ENCODE data around the gene PIGL. TPM values are rescaled to one million over a fixed set of nuclear protein-coding genes. Genes with fewer than 3 reads are reported as not detected.

PIGL gene
- total and polyA plus RNA-seq, 2 donors (not counting 1 experiment from before 2014, with no cell fraction given): 86.7 to 88.2 TPM

DNA sequence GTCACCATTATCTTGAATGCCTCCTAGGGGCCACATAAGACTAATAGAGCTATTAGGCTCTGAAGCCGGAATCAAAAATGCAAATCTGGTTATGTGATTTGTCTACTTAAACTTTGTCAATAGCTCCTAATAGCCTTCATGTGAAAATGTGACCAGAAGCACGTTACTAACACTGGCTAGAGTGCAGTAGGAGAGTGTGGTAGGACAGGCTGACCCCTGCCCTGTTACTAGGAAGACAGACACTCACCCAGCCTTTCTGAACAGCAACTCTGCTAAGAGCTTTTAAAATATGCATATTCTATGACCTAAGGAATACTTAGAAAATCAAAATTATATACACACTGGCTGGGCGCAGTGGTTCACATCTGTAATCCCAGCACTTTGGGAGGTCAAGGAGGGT lies 110.0 kb downstream of the PIGL start:
- no peaks in the 10 kb centered on the region for H4K20me1 ChIP-seq (ENCODE audit: control insufficient read depth, insufficient read depth, low read length, poor library complexity, severe bottlenecking)
- peaks cover 1 to 22% of the 10 kb centered on the region in 2 experiments for H3K36me3 ChIP-seq (replicated peaks in 1 of 2; ENCODE audit: control extremely low read depth in 1 of 2, control insufficient read depth in 1 of 2, extremely low read depth in 1 of 2, insufficient read depth in 2 of 2, low read length in 1 of 2)
- DNase-seq (no peak), ATAC-seq (ENCODE audit: low read depth) (no peak)
- no peak for TF ChIP-seq EZH2 (IDR thresholded peaks at IDR 0.05; ENCODE audit: borderline replicate concordance, insufficient read depth, low read depth, low read length, poor library complexity, severe bottlenecking)
- TF ChIP-seq, protein P1, sequence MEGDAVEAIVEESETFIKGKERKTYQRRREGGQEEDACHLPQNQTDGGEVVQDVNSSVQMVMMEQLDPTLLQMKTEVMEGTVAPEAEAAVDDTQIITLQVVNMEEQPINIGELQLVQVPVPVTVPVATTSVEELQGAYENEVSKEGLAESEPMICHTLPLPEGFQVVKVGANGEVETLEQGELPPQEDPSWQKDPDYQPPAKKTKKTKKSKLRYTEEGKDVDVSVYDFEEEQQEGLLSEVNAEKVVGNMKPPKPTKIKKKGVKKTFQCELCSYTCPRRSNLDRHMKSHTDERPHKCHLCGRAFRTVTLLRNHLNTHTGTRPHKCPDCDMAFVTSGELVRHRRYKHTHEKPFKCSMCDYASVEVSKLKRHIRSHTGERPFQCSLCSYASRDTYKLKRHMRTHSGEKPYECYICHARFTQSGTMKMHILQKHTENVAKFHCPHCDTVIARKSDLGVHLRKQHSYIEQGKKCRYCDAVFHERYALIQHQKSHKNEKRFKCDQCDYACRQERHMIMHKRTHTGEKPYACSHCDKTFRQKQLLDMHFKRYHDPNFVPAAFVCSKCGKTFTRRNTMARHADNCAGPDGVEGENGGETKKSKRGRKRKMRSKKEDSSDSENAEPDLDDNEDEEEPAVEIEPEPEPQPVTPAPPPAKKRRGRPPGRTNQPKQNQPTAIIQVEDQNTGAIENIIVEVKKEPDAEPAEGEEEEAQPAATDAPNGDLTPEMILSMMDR (IDR thresholded peaks at IDR 0.05): no peak
- H3K27ac ChIP-seq (ENCODE audit: low read length in 2 of 2): no peak overlapping the region
- H3K9ac ChIP-seq (ENCODE audit: low read length): no peak overlapping the region
- no peaks in the 10 kb centered on the region for H3K9me3 ChIP-seq (ENCODE audit: control extremely low read depth in 1 of 3, control insufficient read depth in 2 of 3, insufficient read depth in 1 of 3, low read length in 2 of 3)
- no peaks in the 10 kb centered on the region for H3K4me1 ChIP-seq (ENCODE audit: control insufficient read depth in 2 of 2, insufficient read depth in 2 of 2, low read length in 2 of 2)
- 100% methylated on average over 1 of the region's 3 CpGs for WGBS (ENCODE audit: insufficient coverage)
- no peak overlapping the region for H2AFZ ChIP-seq (ENCODE audit: insufficient read depth, low read depth, low read length, poor library complexity, severe bottlenecking)
- ChIA-PET CTCF (interaction anchor here (0.6 to 1.6 kb wide), 4 partner anchors 12 to 36 kb away, joined by 3 to 4 read pairs (median 3); no protein-coding TSS in a partner anchor), POLR2A (no interaction called here)
- Mint-ChIP-seq H3K9me3 (ENCODE audit: insufficient read depth) (no peaks in the 10 kb centered on the region), H3K27me3 (no peaks in the 10 kb centered on the region), H3K27ac (no peak overlapping the region), H3K4me3 (no peak overlapping the region), H3K4me1 (peaks cover 4% of the 10 kb centered on the region)
- no peaks in the 10 kb centered on the region for H3K27me3 ChIP-seq (replicated peaks in 1 of 4; ENCODE audit: control extremely low read depth in 1 of 4, control insufficient read depth in 3 of 4, insufficient read depth in 4 of 4, low read length in 3 of 4)
- intact Hi-C loops (cut with micrococcal nuclease): no loop called here
- no peak overlapping the region for H3K4me2 ChIP-seq (replicated peaks; ENCODE audit: low read depth, low read length, poor library complexity, severe bottlenecking)
- no peak overlapping the region for H3K4me3 ChIP-seq (ENCODE audit: control extremely low read depth in 1 of 5, extremely low read depth in 1 of 5, insufficient read depth in 1 of 5, low read depth in 2 of 5, low read length in 4 of 5)
- no peaks in the 10 kb centered on the region for H3K79me2 ChIP-seq (ENCODE audit: control insufficient read depth, insufficient read depth, low read length)

DNA sequence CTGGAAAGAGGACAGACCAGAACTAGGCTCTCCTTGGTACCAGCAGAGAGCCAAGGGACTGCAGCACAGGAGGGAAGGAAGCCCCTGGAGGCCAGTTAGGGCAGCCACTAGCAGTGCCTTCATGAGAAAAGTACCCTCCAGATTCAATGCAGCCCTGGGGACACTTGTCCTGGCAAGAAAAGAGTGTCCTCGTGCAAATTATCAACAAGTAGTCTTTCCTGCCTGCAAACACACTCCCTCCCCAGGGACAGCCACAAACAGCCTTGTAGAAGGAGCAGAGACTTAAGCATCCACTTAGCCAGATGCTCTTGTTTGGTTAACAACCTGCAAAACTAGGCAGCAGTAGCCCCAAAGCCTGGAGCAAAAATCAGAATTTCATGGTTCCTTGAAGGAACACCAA lies 112.0 kb downstream of the PIGL start:
- H3K4me2 ChIP-seq (replicated peaks; ENCODE audit: low read depth, low read length, poor library complexity, severe bottlenecking): no peak overlapping the region
- POLR2A ChIA-PET: no interaction called here

More for the DNA sequence above, 112.0 kb downstream of the PIGL start:
- H4K20me1 ChIP-seq (ENCODE audit: control insufficient read depth, insufficient read depth, low read length, poor library complexity, severe bottlenecking): no peaks in the 10 kb centered on the region
- intact Hi-C loops (cut with micrococcal nuclease): no loop called here
- H2AFZ ChIP-seq (ENCODE audit: insufficient read depth, low read depth, low read length, poor library complexity, severe bottlenecking): no peak overlapping the region
- DNase-seq (no peak), ATAC-seq (ENCODE audit: low read depth) (no peak)
- WGBS (ENCODE audit: insufficient coverage): 38% methylated on average over 1 of the region's 1 CpG
- peaks cover 11% of the 10 kb centered on the region for H3K4me1 Mint-ChIP-seq
- H3K4me3 ChIP-seq (ENCODE audit: control extremely low read depth in 1 of 5, extremely low read depth in 1 of 5, insufficient read depth in 1 of 5, low read depth in 2 of 5, low read length in 4 of 5): no peak overlapping the region
- H3K27me3 ChIP-seq (replicated peaks in 1 of 4; ENCODE audit: control extremely low read depth in 1 of 4, control insufficient read depth in 3 of 4, insufficient read depth in 4 of 4, low read length in 3 of 4): no peaks in the 10 kb centered on the region
- no peak overlapping the region for H3K27ac Mint-ChIP-seq
- peaks cover 0 to 5% of the 10 kb centered on the region in 2 donors for H3K4me1 ChIP-seq (ENCODE audit: control insufficient read depth in 2 of 2, insufficient read depth in 2 of 2, low read length in 2 of 2)
- H3K4me3 Mint-ChIP-seq: no peak overlapping the region
- no peak for TF ChIP-seq EZH2 (IDR thresholded peaks at IDR 0.05; ENCODE audit: borderline replicate concordance, insufficient read depth, low read depth, low read length, poor library complexity, severe bottlenecking)
- TF ChIP-seq, protein P1 (IDR thresholded peaks at IDR 0.05): no peak
- no peak overlapping the region for H3K27ac ChIP-seq (ENCODE audit: low read length in 2 of 2)
- no peak overlapping the region for H3K9ac ChIP-seq (ENCODE audit: low read length)
- no peaks in the 10 kb centered on the region for H3K9me3 Mint-ChIP-seq (ENCODE audit: insufficient read depth)
- H3K27me3 Mint-ChIP-seq: no peaks in the 10 kb centered on the region
- H3K36me3 ChIP-seq (replicated peaks in 1 of 2; ENCODE audit: control extremely low read depth in 1 of 2, control insufficient read depth in 1 of 2, extremely low read depth in 1 of 2, insufficient read depth in 2 of 2, low read length in 1 of 2): peaks cover 0 to 18% of the 10 kb centered on the region in 2 experiments
- no peaks in the 10 kb centered on the region for H3K79me2 ChIP-seq (ENCODE audit: control insufficient read depth, insufficient read depth, low read length)
- no peaks in the 10 kb centered on the region for H3K9me3 ChIP-seq (ENCODE audit: control extremely low read depth in 1 of 3, control insufficient read depth in 2 of 3, insufficient read depth in 1 of 3, low read length in 2 of 3)
- CTCF ChIA-PET: no interaction called here

Measured in B cell (primary cell).